ENCODE results near the gene ACOXL. TPM values are rescaled to one million over a fixed set of nuclear protein-coding genes. Genes with fewer than 3 reads are reported as not detected.
A peak's percentile ranks its signal among the peaks of the same experiment; 100 is the strongest.

Gene ACOXL
- total RNA-seq, 1 experiment from 2014 or later, result not detected

GRCh38 chr2:111101592-111101991, 369.2 kb downstream of the ACOXL start:
- DNase-seq, result no peak
- peaks cover 8% of the 10 kb centered on the region for H3K27me3 ChIP-seq

GRCh38 chr2:111102216-111102615, 369.8 kb downstream of the ACOXL start:
- H3K4me3 ChIP-seq, result no peak overlapping the region
- H3K27me3 ChIP-seq, result peaks cover 8% of the 10 kb centered on the region
- H3K36me3 ChIP-seq, result no peaks in the 10 kb centered on the region
- no peak for DNase-seq
- no peaks in the 10 kb centered on the region for H3K9me3 ChIP-seq

More at GRCh38 chr2:111101592-111101991, 369.2 kb downstream of the ACOXL start:
- no peak overlapping the region for H3K4me3 ChIP-seq
- no peaks in the 10 kb centered on the region for H3K9me3 ChIP-seq
- H3K36me3 ChIP-seq, result no peaks in the 10 kb centered on the region

GRCh38 chr2:111105926-111106325, 373.6 kb downstream of the ACOXL start:
- peaks cover 8% of the 10 kb centered on the region for H3K27me3 ChIP-seq
- no peaks in the 10 kb centered on the region for H3K36me3 ChIP-seq
- H3K4me3 ChIP-seq, result no peak overlapping the region
- DNase-seq, result no peak
- no peaks in the 10 kb centered on the region for H3K9me3 ChIP-seq

- DNase-seq, result no peak
- Histone ChIP-seq H3K9me3 (no peaks in the 10 kb centered on the region), H3K36me3 (no peaks in the 10 kb centered on the region), H3K27me3 (peaks cover 8% of the 10 kb centered on the region), H3K4me3 (no peak overlapping the region)
These were observed 374.3 kb downstream of the ACOXL start for GRCh38 chr2:111106706-111107105.

- peaks cover 8% of the 10 kb centered on the region for H3K27me3 ChIP-seq
These were observed 376.4 kb downstream of the ACOXL start for GRCh38 chr2:111108745-111109271.

GRCh38 chr2:111111101-111111755, 378.9 kb downstream of the ACOXL start:
- no peak overlapping the region for H3K4me3 ChIP-seq
- H3K9me3 ChIP-seq, result no peaks in the 10 kb centered on the region
- DNase-seq, result no peak
- peaks cover 7% of the 10 kb centered on the region for H3K27me3 ChIP-seq
- no peaks in the 10 kb centered on the region for H3K36me3 ChIP-seq

More at GRCh38 chr2:111108745-111109271, 376.4 kb downstream of the ACOXL start:
- no peak overlapping the region for H3K4me3 ChIP-seq
- H3K36me3 ChIP-seq, result no peaks in the 10 kb centered on the region
- no peak for DNase-seq
- no peaks in the 10 kb centered on the region for H3K9me3 ChIP-seq

- Histone ChIP-seq H3K36me3 (no peaks in the 10 kb centered on the region), H3K4me3 (no peak overlapping the region), H3K27me3 (peaks cover 13% of the 10 kb centered on the region), H3K9me3 (no peaks in the 10 kb centered on the region)
- no peak for DNase-seq
These were observed 381.5 kb downstream of the ACOXL start for GRCh38 chr2:111113838-111114237.

GRCh38 chr2:111116011-111116746, 383.8 kb downstream of the ACOXL start:
- Histone ChIP-seq H3K36me3 (no peaks in the 10 kb centered on the region), H3K4me3 (no peak overlapping the region), H3K27me3 (peaks cover 13% of the 10 kb centered on the region), H3K9me3 (no peaks in the 10 kb centered on the region)
- DNase-seq, result no peak

GRCh38 chr2:111116843-111117597, 384.6 kb downstream of the ACOXL start:
- peaks cover 13% of the 10 kb centered on the region for H3K27me3 ChIP-seq
- no peaks in the 10 kb centered on the region for H3K36me3 ChIP-seq

GRCh38 chr2:111117598-111118480, 385.5 kb downstream of the ACOXL start:
- Histone ChIP-seq H3K36me3 (no peaks in the 10 kb centered on the region), H3K9me3 (no peaks in the 10 kb centered on the region), H3K4me3 (peak overlapping the region; percentile 33), H3K27me3 (peaks cover 13% of the 10 kb centered on the region)
- peak; percentile 66 for DNase-seq

More at GRCh38 chr2:111116843-111117597, 384.6 kb downstream of the ACOXL start:
- Histone ChIP-seq H3K4me3 (peak overlapping the region; percentile 33), H3K9me3 (no peaks in the 10 kb centered on the region)
- DNase-seq, result peak; percentile 64

GRCh38 chr2:111118481-111118980, 386.2 kb downstream of the ACOXL start:
- no peaks in the 10 kb centered on the region for H3K9me3 ChIP-seq
- no peaks in the 10 kb centered on the region for H3K36me3 ChIP-seq
- H3K27me3 ChIP-seq, result peaks cover 13% of the 10 kb centered on the region
- H3K4me3 ChIP-seq, result no peak overlapping the region; the same call in none of the 2 replicates
- DNase-seq, result no peak

- H3K9me3 ChIP-seq, result no peaks in the 10 kb centered on the region
- H3K27me3 ChIP-seq, result peaks cover 13% of the 10 kb centered on the region
- H3K4me3 ChIP-seq, result no peak overlapping the region
- no peak for DNase-seq
- H3K36me3 ChIP-seq, result no peaks in the 10 kb centered on the region
These were observed 386.8 kb downstream of the ACOXL start for GRCh38 chr2:111118981-111119821.

- no peaks in the 10 kb centered on the region for H3K9me3 ChIP-seq
- no peak for DNase-seq
- no peaks in the 10 kb centered on the region; the same call in 1 of the 2 replicates for H3K36me3 ChIP-seq
- H3K27me3 ChIP-seq, result peaks cover 13% of the 10 kb centered on the region
- H3K4me3 ChIP-seq, result no peak overlapping the region
These were observed 387.5 kb downstream of the ACOXL start for GRCh38 chr2:111119822-111120252.

- H3K27me3 ChIP-seq, result peaks cover 9% of the 10 kb centered on the region
- peak within 1 kb of the TSS; percentile 72 for H3K4me3 ChIP-seq
- peak; percentile 87 for DNase-seq
- no peaks in the 10 kb centered on the region for H3K9me3 ChIP-seq
- H3K36me3 ChIP-seq, result no peaks in the 10 kb centered on the region; the same call in 1 of the 2 replicates
These were observed 388.1 kb downstream of the ACOXL start, which contains the start of gene BCL2L11 for GRCh38 chr2:111120253-111121027. TSS of gene BCL2L11 (plus strand) at chr2:111120914. CDS start at chr2:111123746, 2,832 bp downstream.
